Measurements from ENCODE around the gene ZNF618.
"Not testable (repeated sequence)": the region's sequence is repeated elsewhere in the genome, so short reads cannot be mapped to it uniquely, and the experiment has no call there.

Gene ZNF618

GRCh38 chr9:114069476-114070187 lies 193.5 kb downstream of the ZNF618 start:
- DNase-seq = no peak

DNA sequence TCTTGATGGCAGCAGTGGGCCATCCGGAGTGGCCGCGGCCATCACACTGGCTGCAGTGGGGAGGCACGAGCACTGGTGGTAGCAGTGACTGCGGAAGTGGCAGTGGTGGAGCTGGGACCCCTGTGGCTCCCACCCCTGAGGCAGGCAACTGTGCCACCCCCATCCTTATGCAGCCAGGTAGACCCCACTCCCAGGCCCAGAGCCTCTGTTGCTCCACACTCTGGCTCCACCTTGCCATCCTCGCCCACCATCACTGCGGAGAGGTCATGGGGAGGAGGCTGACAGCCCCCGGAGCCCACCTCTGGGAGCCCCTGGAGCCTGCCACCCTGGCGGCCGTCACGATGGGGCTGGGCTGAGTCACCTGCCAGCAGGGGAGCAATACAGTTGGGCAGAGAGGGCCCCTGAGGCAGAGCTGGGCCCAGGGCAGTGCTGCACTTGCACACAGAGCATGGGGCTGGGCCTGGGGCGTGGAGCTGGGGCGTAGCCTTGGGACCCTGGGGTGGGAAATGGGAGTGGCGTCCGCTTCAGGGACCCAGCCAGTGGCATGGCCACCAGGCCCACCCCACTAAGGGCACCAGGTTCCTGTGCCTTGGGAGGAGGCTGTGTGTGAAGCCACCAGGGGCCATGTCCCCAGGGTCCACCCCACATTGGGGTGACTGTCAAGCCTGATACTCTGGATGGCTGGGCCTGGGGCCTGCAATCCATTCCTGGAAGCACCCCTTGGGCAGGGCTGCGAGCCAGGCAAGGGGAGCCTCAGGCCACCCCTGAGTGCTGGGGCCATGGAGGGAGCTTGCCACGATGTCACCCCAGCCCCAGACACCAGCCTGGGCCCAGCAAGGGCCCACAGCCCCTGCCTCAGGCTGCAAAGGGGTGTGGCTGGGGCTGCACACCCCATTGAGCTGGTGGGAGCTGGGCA lies 194.3 kb downstream of the ZNF618 start:
- DNase-seq = no peak

DNA sequence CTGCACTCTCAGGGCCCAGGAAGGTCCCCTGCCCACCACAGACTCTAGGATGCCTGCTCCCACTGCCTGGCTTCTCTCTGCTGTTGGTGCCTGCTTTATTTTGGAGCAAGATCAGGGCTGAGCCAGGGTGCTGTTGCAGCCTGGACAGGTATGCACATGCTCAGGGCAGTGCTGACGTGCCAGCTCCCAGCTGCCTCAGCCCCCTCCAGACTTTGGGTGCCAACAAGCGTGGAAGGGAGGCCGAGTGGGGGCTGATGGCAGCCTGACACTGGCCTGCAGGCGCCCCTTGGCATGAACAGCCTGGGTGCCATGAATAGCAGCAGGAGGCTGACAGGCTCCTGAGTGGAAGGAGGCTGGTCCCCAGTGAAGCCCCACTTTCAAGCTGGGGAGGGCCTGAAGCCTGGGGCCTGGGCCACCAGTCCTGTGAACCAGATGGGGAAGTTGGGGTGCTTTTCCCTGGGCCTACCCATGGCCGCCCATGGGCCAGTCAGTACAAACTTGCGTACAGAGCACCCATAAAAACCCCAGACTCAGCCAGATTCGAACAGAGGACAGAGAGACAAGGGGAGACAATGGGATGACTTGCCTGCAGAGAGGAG lies 195.2 kb downstream of the ZNF618 start:
- no peak for DNase-seq

- DNase-seq = no peak
These were observed 196.4 kb downstream of the ZNF618 start for GRCh38 chr9:114072184-114073140.

- DNase-seq = no peak
These were observed 199.5 kb downstream of the ZNF618 start for GRCh38 chr9:114075602-114076001.

- DNase-seq = no peak
These were observed 200.4 kb downstream of the ZNF618 start for GRCh38 chr9:114076237-114077161.

GRCh38 chr9:114077162-114077837 lies 201.2 kb downstream of the ZNF618 start:
- DNase-seq = no peak

GRCh38 chr9:114078021-114078780 lies 202.1 kb downstream of the ZNF618 start, which contains the start of gene AMBP:
AMBP (minus strand) TSS chr9:114078300; CDS start chr9:114078209, 91 bp downstream.
- no peak for DNase-seq

DNA sequence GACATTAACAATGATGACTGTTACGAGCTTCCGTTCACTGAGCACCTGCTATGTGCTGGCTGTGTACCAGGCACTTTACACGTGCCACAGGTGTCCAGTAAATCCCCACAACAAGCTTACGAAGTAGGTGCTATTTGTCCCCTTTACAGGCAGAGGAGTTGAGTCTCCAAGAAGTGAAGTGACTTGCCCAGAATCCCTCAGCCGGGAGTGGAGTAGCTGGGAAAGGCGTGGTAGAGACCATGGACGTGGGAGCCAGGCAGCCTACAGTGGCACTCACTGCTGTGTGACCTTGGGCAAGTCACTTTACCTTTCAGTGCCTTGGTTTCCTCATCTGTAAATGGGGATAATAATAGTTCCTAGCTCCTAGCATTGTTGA lies 202.7 kb downstream of the ZNF618 start:
- no peak for DNase-seq

DNA sequence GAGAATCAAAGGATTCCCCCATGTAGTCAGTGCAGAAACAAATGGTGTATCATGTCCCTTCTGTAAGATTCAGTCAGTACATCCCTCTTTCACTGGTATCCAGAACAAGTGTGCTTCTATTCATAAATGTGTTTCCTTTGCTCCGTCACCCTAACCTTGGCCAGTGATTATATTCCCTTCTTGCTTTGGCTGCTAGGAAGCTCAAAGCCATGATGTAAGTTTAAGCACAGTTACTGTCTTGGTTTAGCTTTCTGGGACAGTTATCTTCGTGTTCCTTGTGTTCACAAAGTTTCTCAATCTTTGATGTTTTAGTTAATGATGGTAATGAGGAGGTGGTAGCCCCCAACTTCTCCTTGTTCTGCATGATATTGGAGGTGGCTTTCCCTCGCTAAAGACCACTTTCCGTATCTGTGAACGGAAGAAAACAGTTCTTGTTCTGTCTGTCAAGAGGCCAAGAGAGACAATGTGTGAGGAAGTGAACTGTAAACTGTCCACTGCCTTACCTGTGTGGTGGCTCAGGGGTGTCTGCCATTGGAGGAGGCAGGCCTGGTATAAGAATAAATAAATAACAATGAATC lies 204.2 kb downstream of the ZNF618 start:
- DNase-seq = no peak

GRCh38 chr9:114080773-114081440 lies 204.8 kb downstream of the ZNF618 start:
- DNase-seq = no peak

DNA sequence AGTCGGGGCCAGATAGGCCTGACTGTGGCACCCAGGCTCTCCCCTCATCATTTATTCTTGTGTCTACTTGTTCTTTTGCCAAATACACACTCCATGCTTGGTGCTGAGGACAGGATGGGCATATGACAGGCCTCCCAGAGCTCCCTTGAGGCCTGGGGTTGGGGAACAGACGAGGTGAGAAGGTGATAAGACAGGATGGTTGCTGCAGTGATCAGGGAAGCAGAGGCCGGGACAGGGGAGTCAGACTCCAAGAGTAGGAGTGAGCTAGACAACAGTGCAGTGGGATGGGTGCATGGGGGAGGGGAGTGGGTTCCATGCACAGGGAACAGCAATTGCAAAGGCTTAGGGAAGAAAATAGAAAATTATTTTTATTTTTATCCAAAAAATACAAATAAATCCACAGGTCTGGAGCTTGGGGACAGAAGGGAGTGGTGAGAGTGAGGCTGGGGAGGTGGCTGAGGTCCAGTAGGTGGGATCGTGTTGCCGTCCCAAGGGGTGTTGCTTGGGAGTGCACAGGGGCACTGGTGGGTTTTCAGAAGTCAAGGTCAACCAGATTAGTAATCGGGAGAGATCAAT lies 205.4 kb downstream of the ZNF618 start:
- DNase-seq = no peak

DNA sequence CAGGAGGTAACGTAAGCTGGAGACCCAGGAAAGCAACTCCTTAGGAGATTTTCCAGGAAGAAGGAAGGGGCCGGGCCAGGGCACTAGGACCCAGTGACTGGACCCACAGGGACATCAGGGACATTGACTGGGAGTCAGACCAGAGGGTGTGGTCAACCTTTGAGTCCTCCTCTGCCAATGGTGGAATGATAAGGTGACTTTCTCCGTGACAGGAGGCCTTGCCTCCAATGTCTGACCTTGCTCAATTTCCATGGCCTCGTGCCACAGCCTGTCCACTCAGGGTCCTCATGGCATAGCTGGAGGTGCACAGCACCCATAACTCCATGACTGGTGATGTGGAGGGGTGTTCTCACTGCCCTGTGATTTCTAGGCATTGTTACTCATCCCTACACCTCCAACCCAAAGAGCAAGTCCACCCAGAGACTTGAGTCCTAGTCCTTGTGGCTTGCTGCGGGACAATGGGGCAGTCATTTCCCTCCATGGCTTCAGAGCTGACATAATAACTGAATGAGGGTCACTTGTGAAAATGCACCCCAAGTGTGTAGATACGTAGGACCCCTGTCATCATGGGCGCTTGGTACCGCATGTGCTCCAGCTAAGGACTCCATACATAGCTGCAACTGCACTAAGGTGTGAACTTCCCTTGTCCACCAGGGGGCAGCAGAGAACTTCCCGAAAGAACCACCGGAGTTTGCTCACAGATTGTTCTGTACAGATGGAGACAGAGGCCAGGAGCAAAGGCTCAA lies 206.1 kb downstream of the ZNF618 start:
- DNase-seq = peak; percentile 88 to 90

- DNase-seq = not testable (repeated sequence)
These were observed 206.8 kb downstream of the ZNF618 start for GRCh38 chr9:114082763-114083412.

GRCh38 chr9:114083666-114084065 lies 207.6 kb downstream of the ZNF618 start:
- DNase-seq = no peak

DNA sequence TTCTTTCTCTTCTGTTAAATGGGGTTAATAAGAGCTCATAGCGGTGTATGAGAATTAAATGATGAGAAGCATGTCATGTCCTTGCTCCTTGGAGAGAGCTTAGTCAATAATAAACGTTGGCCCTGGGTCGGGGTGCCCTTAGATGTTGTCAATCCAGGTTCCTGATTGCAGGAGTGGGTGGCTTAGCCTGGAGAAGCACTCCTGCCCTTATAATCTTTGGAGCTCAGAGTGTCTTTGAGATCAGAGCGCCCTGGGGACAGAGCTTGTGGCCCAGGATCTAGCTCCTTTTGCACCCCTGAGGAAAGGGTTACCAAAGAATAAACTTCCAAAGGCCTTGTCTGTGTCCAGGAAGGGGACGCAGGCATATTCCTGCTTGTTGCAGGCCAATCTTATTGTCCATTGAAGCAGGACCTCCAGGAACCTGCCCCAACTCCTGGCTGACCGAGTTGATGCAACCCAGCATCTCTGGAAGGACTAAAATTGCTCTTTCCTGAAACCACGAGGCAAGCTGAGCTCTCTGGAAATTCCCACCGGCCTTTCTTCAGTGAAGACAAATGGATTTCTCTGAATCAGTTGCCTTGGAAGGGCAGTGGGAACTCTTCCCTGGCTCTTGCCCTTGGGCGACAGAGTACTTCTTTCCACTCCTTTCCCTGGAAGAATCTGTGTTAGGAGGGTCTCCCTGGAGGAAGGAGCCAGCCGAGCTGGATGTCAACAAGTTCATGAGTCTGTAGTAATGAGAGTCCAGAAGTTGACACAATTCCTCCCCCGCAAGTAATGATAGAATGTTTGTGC lies 208.4 kb downstream of the ZNF618 start:
- DNase-seq = no peak
